PC-9 (cell line): Measurements from ENCODE around the gene CST6. TPM values are rescaled to one million over a fixed set of nuclear protein-coding genes. Genes with fewer than 3 reads are reported as not detected.

Experiments
- BruUV-seq: library from RNA; stranded (reverse); fragments of 400-500 nt; replicated peaks from 2 replicates; lab custom pipeline; 2021; lab: Mats Ljungman, UMichigan
- CTCF ChIA-PET: fragments of 300-600 bp; sonication (Branson Sonifier 250); formaldehyde crosslinking; loops from one replicate; lab custom pipeline; 2022; ENCODE audit warnings: antibody characterized with exemption; lab: Charles Lee
- POLR2A ChIA-PET: fragments of 300-600 bp; sonication (Branson Sonifier 250); formaldehyde crosslinking; loops from one replicate; lab custom pipeline; 2022; ENCODE audit warnings: antibody characterized with exemption; ENCODE audit not compliant: unreplicated experiment; lab: Charles Lee
- DNase-seq, 2 experiments: peaks; one replicate each; pipeline versions ENCODE4 v3.0.0 to v3.0.0-alpha.2; 2015 to 2022; ENCODE audit warnings: mixed read lengths in 1 of 2
- H2AFZ ChIP-seq: fragments of 200-600 bp; sonication (generic); 2 replicates; pipeline ENCODE4 v1.8.1; 2017; ENCODE audit warnings: antibody characterized with exemption
- H3F3A ChIP-seq: fragments of 200-600 bp; sonication (generic); 2 replicates; pipeline ENCODE4 v1.8.1; 2017; ENCODE audit warnings: antibody characterized with exemption, mild to moderate bottlenecking, low read depth; ENCODE audit not compliant: insufficient read depth
- H3K27ac ChIP-seq: fragments of 200-600 bp; sonication (generic); 2 replicates; pipeline ENCODE4 v1.6.1; 2016; ENCODE audit warnings: mixed run types
- H3K27me3 ChIP-seq: fragments of 200-600 bp; sonication (generic); 2 replicates; pipeline ENCODE4 v1.6.1; 2016; ENCODE audit warnings: low read depth, mixed run types; ENCODE audit not compliant: insufficient read depth
- H3K36me3 ChIP-seq: fragments of 200-600 bp; sonication (generic); 2 replicates; pipeline ENCODE4 v1.6.1; 2016; ENCODE audit warnings: low read depth, mixed run types
- H3K4me1 ChIP-seq: fragments of 200-600 bp; sonication (generic); replicated peaks from 2 replicates; pipeline ENCODE4 v1.6.1; 2016; ENCODE audit warnings: mixed run types; ENCODE audit not compliant: insufficient read depth
- H3K4me2 ChIP-seq: fragments of 200-600 bp; sonication (generic); 2 replicates; pipeline ENCODE4 v1.6.1; 2017; ENCODE audit warnings: mixed run types
- H3K4me3 ChIP-seq: fragments of 200-600 bp; sonication (generic); 2 replicates; pipeline ENCODE4 v1.6.1; 2016; ENCODE audit warnings: mixed run types
- H3K79me2 ChIP-seq: fragments of 200-600 bp; sonication (generic); 2 replicates; pipeline ENCODE4 v1.6.1; 2017; ENCODE audit warnings: low read depth, mixed run types
- H3K9me2 ChIP-seq: fragments of 200-600 bp; sonication (generic); 2 replicates; pipeline ENCODE4 v1.8.1; 2017; ENCODE audit warnings: mild to moderate bottlenecking; ENCODE audit not compliant: insufficient read depth
- H3K9me3 ChIP-seq: fragments of 200-600 bp; sonication (generic); 2 replicates; pipeline ENCODE4 v1.8.1; 2016; ENCODE audit warnings: low read depth; ENCODE audit not compliant: insufficient read depth
- H4K20me1 ChIP-seq: fragments of 200-600 bp; sonication (generic); 2 replicates; pipeline ENCODE4 v1.8.1; 2017; ENCODE audit not compliant: insufficient read depth
- CTCF ChIP-seq: fragments of 200-600 bp; sonication (generic); conservative IDR thresholded peaks from 2 replicates; pipeline ENCODE4 v1.6.1; 2017; ENCODE audit warnings: mixed run types, antibody characterized with exemption, mild to moderate bottlenecking, moderate library complexity
- EZH2 ChIP-seq: fragments of 200-600 bp; sonication (generic); IDR thresholded peaks from 2 replicates; pipeline ENCODE4 v1.8.0; 2017; ENCODE audit warnings: antibody characterized with exemption, low read depth
- intact Hi-C: fragments of 100-400 bp; cut with micrococcal nuclease; formaldehyde crosslinking; loops from one replicate; pipeline ENCODE4 v1.10.0; 2022; ENCODE audit not compliant: unreplicated experiment
- total RNA-seq: library from RNA; stranded (reverse); gene quantifications from 2 replicates; pipeline ENCODE4 v1.2.3, GENCODE V29; 2021

CST6 gene
- total RNA-seq, 1 experiment from 2014 or later: 52.0 TPM

DNA sequence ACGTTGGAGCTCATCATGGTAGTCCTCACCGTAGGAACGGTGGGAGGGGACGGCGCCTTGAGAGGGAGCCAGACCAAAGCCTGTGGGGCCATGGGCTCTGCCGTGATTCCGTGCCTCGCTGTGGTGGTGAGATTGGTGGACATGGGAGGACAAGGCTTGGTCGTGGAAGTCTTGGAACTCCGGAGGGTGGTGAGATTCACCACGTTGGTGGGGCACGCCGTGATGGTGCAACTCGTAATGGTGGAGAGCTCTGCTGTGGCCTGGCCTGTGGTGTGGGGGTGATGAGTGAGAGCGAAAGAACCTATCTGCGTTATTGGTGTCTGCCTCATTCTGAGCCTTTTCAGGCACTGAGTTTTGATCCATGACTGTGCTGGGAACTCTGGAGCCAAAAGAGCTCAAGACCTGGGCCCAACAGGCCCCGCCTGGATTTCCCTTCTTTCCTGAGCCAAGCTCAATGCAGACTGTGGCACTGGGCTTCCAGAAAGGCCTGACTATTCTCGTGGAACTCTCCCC is 14.3 kb downstream of the CST6 start, which contains the start of gene CATSPER1:
Gene CATSPER1 (minus strand): TSS at position 463 of the 513 bp plus-strand sequence. CDS start 100 bp downstream, at position 363.
- DNase-seq: no peak
- H3F3A ChIP-seq: peaks cover 2% of the 10 kb centered on the region; the same call in 1 of the 2 replicates
- intact Hi-C loops: no loop called here
- H3K9me2 ChIP-seq: no peaks in the 10 kb centered on the region
- no peak within 1 kb of the TSS for H2AFZ ChIP-seq
- no peaks in the 10 kb centered on the region for H3K27me3 ChIP-seq
- H4K20me1 ChIP-seq: no peaks in the 10 kb centered on the region
- no peaks in the 10 kb centered on the region for H3K36me3 ChIP-seq
- no peaks in the 10 kb centered on the region for H3K9me3 ChIP-seq
- no peak within 1 kb of the TSS for H3K4me3 ChIP-seq
- no TSS peak for BruUV-seq
- no peak for TF ChIP-seq CTCF
- TF ChIP-seq EZH2: no peak
- no peak within 1 kb of the TSS for H3K4me2 ChIP-seq
- CTCF ChIA-PET: interaction anchor here (0.9 kb wide), 1 partner anchor 19 kb away, joined by 3 read pairs; no protein-coding TSS in a partner anchor
- H3K4me1 ChIP-seq: peaks cover 8% of the 10 kb centered on the region
- no peaks in the 10 kb centered on the region for H3K79me2 ChIP-seq
- no peak within 1 kb of the TSS for H3K27ac ChIP-seq
- POLR2A ChIA-PET: interaction anchor here (0.6 to 0.7 kb wide), 2 partner anchors 25 to 131 kb away, joined by 4 to 5 read pairs; no protein-coding TSS in a partner anchor

- Histone ChIP-seq H3K27ac (no peak overlapping the region), H3K4me1 (no peaks in the 10 kb centered on the region), H2AFZ (no peak overlapping the region), H3K36me3 (no peaks in the 10 kb centered on the region), H3K9me3 (no peaks in the 10 kb centered on the region), H4K20me1 (no peaks in the 10 kb centered on the region), H3K4me3 (no peak overlapping the region), H3K79me2 (no peaks in the 10 kb centered on the region), H3K27me3 (no peaks in the 10 kb centered on the region), H3K4me2 (no peak overlapping the region), H3K9me2 (no peaks in the 10 kb centered on the region), H3F3A (peaks cover 15% of the 10 kb centered on the region; the same call in 1 of the 2 replicates)
- CTCF ChIA-PET: interaction anchor here (0.7 kb wide), 1 partner anchor 100 kb away, joined by 3 read pairs; no protein-coding TSS in a partner anchor
- TF ChIP-seq CTCF (no peak), EZH2 (no peak)
- BruUV-seq: no TSS peak
- POLR2A ChIA-PET: no interaction called here
- intact Hi-C loops: no loop called here
- no peak for DNase-seq
Measured at GRCh38 chr11:66032957-66033735, 21.3 kb downstream of the CST6 start.

DNA sequence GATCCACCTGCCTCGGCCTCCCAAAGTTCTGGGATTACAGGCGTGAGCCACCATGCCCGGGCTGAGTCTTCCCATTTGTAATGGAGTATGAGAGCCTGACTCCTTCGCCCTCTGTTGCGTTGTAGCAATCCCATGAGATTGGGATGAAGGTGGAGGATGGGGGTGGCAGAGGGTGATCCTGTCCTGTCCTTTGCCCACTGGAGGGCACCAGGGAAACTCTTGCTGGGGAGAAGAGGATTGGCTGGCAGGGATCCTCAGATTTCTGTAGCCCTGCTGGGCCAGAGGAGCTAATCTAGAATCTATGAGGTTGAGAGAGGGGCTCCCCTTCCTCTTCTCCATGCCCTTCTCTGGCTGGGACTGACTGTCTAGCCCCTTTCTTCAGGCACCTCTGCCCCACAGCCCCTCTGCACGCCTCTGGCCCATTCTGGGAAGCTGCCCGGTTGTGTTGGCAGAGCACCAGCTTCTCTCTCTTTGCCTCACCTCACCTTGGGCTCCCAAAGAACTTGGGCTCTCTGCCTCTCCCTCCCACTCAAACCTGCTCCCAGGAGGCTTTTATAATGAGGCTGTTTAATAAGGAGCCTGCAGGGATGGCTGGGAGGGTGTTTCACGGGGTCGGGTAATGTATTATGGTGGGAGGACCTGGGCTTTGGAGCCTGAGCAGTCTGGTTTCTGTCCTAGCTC is 24.0 kb downstream of the CST6 start:
- Histone ChIP-seq H3K9me2 (no peaks in the 10 kb centered on the region), H3K79me2 (no peaks in the 10 kb centered on the region), H3K27ac (no peak overlapping the region), H3K4me3 (no peak overlapping the region), H3K9me3 (no peaks in the 10 kb centered on the region), H2AFZ (no peak overlapping the region), H3K27me3 (no peaks in the 10 kb centered on the region), H3K4me1 (no peaks in the 10 kb centered on the region), H3K36me3 (no peaks in the 10 kb centered on the region), H4K20me1 (no peaks in the 10 kb centered on the region), H3F3A (peaks cover 15% of the 10 kb centered on the region; the same call in 1 of the 2 replicates), H3K4me2 (no peak overlapping the region)
- CTCF ChIA-PET: interaction anchor here (0.5 kb wide), 1 partner anchor 35 kb away, joined by 5 read pairs; no protein-coding TSS in a partner anchor
- intact Hi-C loops: no loop called here
- TF ChIP-seq CTCF: no peak
- no peak for TF ChIP-seq EZH2
- POLR2A ChIA-PET: interaction anchor here (0.7 kb wide), 1 partner anchor 149 kb away, joined by 4 read pairs; no protein-coding TSS in a partner anchor
- BruUV-seq: no TSS peak
- DNase-seq: no peak
